Kidney glomerular epithelial cell (primary cell): ENCODE data around the gene EGLN3.

Experiments
- DNase-seq: peaks from one replicate; lab custom pipeline; 2025; lab: John Stamatoyannopoulos, UW

The EGLN3 gene

GRCh38 chr14:33962016-33962415 lies 11.1 kb upstream of the EGLN3 start:
- no peak for DNase-seq

DNA sequence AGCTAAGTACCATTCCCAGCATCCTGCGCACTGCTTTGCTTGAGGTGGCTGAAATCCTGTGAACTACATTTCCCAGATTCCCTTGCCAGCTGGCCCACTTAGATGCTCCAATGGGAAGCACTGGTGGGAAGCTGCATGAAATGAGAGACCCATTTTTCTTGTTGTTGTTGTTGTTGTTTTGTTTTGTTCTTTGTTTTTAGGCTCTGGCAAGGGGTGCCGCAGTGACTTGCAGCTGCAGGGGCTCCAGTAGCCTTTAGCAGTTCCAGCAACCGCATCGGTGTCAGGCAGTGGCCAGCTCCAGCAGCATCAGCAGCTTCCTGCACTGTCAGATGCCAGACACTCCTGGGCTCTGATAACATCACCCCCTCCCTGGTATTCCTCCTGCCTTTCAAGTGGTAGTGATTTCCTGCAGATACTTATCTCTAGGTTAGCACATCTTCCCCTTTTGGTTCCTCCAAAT lies 8.8 kb upstream of the EGLN3 start:
- DNase-seq = no peak

DNA sequence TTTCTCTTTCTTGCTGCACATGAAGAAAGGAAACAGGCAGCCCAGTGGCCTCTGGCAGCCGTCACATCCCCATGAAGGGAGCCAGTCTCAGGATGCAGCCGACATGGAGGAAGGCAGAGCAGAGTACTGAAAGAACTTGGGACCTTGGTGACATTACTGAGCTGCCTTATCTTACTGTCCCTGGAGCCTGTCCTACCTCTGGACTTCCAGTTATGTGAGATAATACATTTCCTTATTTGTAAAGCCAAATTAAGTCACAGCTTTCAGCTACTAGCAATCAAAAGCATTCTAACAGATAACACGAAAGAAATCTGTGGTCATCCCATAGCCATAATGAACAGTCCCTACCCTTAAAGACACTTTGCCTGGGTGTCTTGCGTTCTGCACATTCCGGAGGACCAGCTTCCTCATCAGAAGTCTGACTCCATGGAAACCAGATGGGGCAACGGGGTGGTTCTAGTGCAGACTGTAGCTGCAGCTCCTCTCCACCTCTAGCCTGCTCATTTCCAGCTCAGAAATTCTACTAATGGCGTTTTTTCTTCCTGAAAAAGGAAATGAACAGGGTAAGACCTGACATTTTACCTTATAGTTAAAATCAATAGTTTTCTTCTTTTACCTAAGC lies 7.8 kb upstream of the EGLN3 start:
- no peak for DNase-seq

GRCh38 chr14:33957993-33958392 lies 7.1 kb upstream of the EGLN3 start:
- no peak for DNase-seq

GRCh38 chr14:33957299-33957698 lies 6.4 kb upstream of the EGLN3 start:
- DNase-seq = no peak

GRCh38 chr14:33956640-33957039 lies 5.8 kb upstream of the EGLN3 start:
- DNase-seq = no peak

- DNase-seq = no peak
Measured at GRCh38 chr14:33954016-33954598, 3.2 kb upstream of the EGLN3 start.

DNA sequence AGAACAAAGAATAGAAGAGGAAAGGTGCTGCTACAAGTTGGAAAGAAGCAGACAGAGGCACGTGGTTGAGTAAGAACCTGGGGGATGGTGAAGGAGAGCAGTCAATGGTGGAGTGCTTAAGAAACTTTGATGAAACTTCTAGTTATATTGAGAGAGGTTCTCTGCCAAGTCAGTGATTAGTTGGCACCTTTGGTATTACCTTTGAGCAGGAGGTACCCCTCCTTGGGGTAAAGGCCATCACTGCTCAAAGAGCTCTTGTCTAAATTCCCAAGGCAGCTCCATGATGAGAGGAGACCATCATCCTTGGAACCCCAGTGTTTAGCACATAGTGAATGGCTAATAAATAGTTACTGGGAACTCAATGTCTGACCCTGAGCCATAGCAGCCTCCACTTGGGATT lies 1.7 kb upstream of the EGLN3 start:
- DNase-seq = no peak

GRCh38 chr14:33951183-33951840 lies 438 bp upstream of the EGLN3 start:
- DNase-seq = no peak

DNA sequence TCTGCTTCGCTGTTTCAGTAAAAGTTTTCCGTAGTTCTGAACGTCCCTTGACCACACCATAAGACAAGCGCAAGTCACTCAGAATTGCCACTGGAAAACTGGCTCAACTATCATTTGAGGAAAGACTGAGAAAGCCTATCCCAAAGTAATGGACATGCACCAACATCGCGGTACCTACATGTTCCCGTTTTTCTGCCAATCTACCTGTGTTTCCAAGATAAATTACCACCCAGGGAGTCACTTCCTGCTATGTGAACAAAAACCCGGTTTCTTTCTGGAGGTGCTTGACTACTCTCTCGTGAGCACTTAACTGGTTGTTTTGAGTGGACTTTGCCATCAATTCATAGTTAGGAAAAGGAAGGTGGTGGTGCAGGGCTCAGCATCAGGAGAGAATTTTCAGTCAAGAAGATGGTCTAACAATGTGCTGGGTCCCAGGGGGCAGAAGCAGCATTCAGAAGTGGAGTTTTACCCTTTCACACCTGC lies 1.4 kb downstream of the EGLN3 start:
- DNase-seq = no peak

DNA sequence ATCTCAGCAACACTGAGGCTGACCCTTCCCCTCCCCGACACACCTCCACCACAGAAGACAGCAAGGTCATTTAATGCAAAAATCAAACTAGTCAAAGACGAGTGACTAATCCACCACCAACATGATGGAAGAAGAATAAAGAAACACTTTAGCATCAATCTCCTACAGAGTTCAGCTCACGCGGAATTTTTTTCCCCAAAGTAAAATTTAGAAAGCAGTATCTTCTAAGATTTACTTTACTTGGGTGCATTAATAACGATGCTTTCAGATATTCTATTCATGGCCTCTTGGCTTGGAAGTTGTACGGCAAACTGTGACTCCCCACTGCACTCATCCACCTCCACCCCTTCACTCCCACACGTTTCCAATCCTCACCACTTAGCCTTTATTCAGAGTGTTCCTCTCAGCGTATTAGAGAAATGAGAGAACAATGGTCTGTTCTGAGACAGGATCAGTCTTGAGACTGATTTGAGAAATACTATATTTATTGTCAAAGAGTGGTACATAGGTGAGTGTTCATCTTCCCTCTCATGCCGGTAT lies 1.9 kb downstream of the EGLN3 start:
- DNase-seq = no peak

DNA sequence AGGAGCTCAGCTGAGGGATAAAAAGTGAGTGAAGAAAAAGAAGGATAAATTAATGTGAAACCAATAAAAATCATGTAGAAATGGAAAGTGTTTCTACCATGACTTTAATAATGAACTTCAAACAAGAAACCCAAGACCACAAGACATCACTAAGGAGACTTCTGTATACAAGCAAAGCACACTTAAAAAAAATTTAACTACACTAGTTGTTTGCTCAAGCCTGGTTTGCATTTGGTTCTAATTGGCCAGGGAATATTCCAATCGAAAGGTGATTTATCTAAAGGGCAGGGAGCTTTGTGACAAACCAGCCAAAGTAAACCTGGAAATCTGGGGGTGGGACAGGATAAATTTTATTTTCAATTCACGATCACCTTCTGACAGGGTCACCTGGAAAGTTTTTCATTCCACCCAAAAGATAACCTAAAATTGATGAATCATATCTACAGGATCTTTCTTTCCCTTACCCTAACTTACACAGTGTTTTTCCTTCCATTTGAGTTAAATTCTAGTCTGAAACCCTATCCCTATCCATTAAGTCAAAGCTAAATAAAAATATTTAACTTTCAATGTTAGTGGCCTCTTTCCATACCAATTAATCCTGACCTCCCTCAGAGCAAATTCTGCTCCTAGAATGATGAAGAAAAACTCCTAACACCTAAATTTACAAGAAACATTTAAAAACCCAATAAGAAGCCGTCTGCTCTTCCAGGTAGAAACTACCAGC lies 2.6 kb downstream of the EGLN3 start:
- DNase-seq = no peak

- DNase-seq = no peak
Measured at GRCh38 chr14:33946679-33947476, 4.0 kb downstream of the EGLN3 start.

- DNase-seq = no peak
Measured at GRCh38 chr14:33945210-33946088, 5.4 kb downstream of the EGLN3 start.

- peak; percentile 20 for DNase-seq
Measured at GRCh38 chr14:33943096-33943883, 7.6 kb downstream of the EGLN3 start.

GRCh38 chr14:33941718-33942117 lies 9.2 kb downstream of the EGLN3 start:
- no peak for DNase-seq

DNA sequence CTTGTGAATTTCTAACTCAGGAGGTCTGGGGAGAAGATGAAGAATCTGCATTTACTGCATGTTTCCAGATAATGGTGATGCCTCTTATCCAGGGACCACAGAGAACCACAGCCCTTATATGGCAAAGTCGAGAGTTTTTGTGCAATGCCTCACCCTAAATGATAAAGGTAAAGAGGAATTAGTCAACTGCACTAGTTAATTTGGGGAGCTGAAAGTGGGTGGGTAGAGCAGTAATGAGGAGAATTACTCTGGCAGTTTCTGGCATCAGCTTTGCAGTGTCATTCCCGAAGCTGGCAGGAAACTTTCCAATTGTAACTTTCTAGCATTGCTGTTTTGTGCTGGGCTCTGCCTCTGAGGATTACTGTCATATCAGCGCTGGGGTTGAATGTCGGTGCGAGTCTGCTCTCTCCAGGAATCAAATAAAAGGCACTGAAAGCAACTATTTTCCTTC lies 10.3 kb downstream of the EGLN3 start:
- no peak for DNase-seq

DNA sequence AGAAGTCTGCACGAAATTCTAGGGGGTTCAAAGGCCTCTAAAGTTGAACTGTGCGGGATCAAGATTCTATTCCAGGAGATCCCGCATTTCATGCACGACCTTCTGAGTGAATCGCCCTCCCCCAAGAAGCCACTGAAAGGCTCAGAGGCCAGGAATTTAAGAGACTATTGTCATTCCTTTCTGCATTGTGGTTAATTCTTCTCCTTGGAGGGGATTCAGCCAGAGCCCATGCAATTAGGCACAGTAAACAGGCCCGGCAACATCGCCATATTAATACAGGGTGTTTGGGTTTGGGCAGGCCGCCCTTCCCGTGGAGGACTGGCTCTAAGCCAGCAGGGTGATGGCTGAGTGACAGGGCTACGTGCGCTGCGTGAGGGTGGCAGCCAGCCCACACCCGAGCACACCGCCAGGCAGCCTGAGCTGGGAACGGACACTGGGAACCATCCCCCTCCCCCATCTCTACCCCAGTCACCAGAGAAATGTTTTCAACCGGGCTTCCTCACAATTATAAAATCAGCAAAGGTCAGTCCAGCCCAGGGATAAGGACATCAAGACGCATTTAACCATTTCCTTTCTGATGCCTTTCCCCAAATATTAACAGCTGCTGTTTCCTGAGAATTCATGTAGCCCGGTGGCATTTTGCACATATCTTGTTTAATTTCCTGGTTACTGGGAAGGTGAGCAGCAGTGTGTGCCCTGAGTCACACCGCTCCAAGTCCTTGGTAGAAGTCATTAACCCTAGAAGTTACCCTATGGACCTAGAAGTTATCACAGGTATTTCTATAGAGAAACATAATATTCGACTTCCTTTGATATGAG lies 12.5 kb downstream of the EGLN3 start:
- no peak for DNase-seq

GRCh38 chr14:33936391-33936790 lies 14.5 kb downstream of the EGLN3 start:
- no peak for DNase-seq
